Hepatocyte (in vitro differentiated cells): Measurements from ENCODE around the gene HPCAL1.

Source experiments
- EZH2 ChIP-seq: fragments of 200-600 bp; sonication (generic); IDR thresholded peaks from 2 replicates; pipeline ENCODE4 v1.6.1; 2016; ENCODE audit warnings: antibody characterized with exemption, mild to moderate bottlenecking, borderline replicate concordance
- EZH2phosphoT487 ChIP-seq: fragments of 200-600 bp; sonication (generic); IDR thresholded peaks from one replicate; pipeline ENCODE4 v1.6.1; 2018; ENCODE audit warnings: antibody characterized with exemption, mild to moderate bottlenecking, low read depth, moderate library complexity; ENCODE audit not compliant: unreplicated experiment, severe bottlenecking
- TF ChIP-seq, protein P1 (sequence below): fragments of 200-600 bp; sonication (generic); IDR thresholded peaks from 2 replicates; pipeline ENCODE4 v1.5.1; 2016; ENCODE audit warnings: antibody characterized with exemption, mild to moderate bottlenecking; ENCODE audit not compliant: poor library complexity

DNA sequence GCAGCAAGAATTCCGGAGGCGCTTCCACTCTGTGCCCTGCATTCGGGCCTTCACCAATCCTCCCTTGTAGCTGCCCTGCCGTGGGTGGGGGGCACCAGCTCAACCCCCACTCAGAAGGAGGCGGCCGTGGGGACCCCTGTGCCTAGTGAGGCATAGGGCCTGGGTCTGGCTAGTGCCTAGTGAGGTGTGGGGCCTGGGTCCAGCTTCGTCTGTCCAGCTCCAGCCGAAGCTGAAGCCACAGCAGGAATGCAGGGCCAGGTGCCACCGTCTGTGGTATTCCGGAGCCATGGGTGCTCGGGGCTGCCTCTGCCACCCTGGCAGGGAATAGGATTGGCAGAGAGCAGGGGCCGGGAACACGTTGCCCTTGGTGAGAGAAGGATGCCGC, 133.1 kb downstream of the HPCAL1 start:
- TF ChIP-seq, protein P1, sequence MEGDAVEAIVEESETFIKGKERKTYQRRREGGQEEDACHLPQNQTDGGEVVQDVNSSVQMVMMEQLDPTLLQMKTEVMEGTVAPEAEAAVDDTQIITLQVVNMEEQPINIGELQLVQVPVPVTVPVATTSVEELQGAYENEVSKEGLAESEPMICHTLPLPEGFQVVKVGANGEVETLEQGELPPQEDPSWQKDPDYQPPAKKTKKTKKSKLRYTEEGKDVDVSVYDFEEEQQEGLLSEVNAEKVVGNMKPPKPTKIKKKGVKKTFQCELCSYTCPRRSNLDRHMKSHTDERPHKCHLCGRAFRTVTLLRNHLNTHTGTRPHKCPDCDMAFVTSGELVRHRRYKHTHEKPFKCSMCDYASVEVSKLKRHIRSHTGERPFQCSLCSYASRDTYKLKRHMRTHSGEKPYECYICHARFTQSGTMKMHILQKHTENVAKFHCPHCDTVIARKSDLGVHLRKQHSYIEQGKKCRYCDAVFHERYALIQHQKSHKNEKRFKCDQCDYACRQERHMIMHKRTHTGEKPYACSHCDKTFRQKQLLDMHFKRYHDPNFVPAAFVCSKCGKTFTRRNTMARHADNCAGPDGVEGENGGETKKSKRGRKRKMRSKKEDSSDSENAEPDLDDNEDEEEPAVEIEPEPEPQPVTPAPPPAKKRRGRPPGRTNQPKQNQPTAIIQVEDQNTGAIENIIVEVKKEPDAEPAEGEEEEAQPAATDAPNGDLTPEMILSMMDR = no peak
- TF ChIP-seq EZH2 = no peak
- no peak for TF ChIP-seq EZH2phosphoT487
